Measurements from ENCODE around the gene CLMN. TPM values are rescaled to one million over a fixed set of nuclear protein-coding genes. Genes with fewer than 3 reads are reported as not detected.

Gene CLMN
- total and polyA plus RNA-seq, 2 donors: 4.3 to 11.1 TPM

DNA sequence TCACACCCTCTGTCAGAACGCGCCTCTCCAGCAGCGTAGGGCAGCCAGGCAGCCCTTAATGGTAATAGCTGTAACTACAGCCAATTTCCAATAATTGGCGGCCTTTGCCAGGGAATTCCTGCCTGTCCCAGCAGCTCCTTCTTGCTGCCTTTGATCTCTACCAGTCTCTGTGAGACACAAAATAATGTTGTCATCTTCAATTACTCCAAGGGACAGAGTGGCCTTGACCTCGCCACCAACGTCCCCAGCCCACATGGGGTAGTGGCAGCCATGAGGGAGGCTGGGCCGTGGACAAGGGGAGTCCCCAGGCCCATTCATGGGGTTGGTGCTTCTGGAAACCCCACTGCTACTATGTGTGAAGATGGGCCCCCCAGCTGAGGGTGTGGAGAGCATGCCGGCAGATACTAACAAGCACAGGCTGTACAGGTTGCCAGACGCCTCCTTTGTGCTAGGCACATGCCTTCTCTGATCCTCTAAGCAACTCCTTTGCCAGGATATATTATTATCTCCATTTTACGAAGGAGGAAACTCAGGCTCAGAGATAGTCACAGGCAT lies 17.4 kb upstream of the CLMN start:
- no peaks in the 10 kb centered on the region for H3K4me1 ChIP-seq (ENCODE audit: insufficient read depth)
- WGBS: 76% methylated on average over 10 of the region's 10 CpGs
- no peaks in the 10 kb centered on the region for H3K36me3 ChIP-seq (ENCODE audit: insufficient read depth)
- no peak for DNase-seq (ENCODE audit: extremely low spot score)
- no peak overlapping the region for H3K27ac ChIP-seq (ENCODE audit: low read depth)
- H3K4me3 ChIP-seq (ENCODE audit: low read depth, low read length): no peak overlapping the region

DNA sequence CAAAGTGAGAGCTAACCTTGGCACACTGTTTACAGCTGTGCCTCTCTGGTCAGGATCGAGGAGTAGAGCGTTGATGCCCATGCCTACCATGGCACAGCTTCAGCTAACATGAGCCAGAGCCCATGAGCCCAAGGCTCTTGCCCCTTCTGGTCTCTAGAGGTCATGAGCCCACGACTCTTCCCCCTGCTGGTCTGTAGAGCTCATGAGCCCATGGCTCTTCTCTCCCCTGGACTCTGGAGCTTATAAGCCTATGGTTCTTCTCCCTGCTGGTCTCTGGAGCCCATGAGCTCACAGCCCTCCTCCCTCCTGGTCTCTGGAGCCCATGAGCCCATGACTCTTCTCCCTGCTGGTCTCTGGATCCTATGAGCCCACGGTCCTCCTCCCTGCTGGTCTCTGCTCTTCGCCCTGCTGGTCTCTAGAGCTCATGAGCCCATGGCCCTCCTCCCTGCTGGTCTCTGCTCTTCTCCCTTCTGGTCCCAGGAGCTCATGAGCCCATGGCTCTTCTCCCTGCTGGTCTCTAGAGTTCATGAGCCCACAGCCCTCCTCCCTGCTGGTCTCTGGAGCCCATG lies 16.6 kb upstream of the CLMN start:
- H3K4me3 ChIP-seq (ENCODE audit: low read depth, low read length): no peak overlapping the region
- no peak overlapping the region for H3K27ac ChIP-seq (ENCODE audit: low read depth)
- DNase-seq (ENCODE audit: extremely low spot score): no peak
- no peaks in the 10 kb centered on the region for H3K4me1 ChIP-seq (ENCODE audit: insufficient read depth)
- WGBS: 88% methylated on average over 5 of the region's 5 CpGs
- no peaks in the 10 kb centered on the region for H3K36me3 ChIP-seq (ENCODE audit: insufficient read depth)

DNA sequence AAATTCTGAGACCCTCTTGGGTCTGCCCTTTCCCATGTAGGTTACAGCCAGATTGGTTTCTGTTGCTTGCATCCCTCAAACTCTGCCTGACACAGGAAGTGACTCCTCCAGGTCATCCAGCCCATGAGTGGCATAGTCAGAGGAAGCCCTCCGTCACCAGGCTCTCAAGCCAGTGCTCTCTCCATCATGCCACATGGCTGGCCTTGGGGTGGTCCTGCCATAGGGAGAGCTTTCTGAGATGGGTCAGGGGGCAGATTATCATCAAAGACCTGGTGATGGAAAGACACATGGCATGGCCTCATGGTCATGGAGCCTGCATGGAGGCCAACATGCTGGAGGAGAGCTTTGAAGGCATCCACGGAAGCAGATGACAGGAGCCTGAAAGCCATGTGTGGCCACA lies 15.4 kb upstream of the CLMN start:
- Histone ChIP-seq H3K4me3 (ENCODE audit: low read depth, low read length) (no peak overlapping the region), H3K27ac (ENCODE audit: low read depth) (no peak overlapping the region), H3K4me1 (ENCODE audit: insufficient read depth) (no peaks in the 10 kb centered on the region), H3K36me3 (ENCODE audit: insufficient read depth) (no peaks in the 10 kb centered on the region)
- no peak for DNase-seq (ENCODE audit: extremely low spot score)
- WGBS: 90% methylated on average over 2 of the region's 2 CpGs

DNA sequence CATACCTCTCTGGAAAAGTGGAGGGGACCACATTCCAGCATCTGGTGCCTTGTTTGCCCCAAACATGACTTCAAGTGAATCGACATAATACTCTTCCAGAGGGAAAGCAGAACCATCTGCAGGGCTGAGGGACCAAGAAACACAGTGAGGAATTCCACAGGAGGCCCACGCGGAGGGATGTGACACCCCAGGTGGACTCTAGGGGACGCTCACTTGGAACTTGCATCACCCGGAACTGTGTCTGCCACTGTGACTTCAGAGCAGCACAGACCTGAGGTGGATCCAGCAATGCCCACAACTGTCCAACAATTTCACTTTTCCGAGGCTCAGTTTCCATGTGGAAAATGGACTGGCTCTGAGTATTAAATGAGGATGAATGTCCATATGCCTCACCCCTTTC lies 14.3 kb upstream of the CLMN start:
- no peaks in the 10 kb centered on the region for H3K36me3 ChIP-seq (ENCODE audit: insufficient read depth)
- 76% methylated on average over 6 of the region's 6 CpGs for WGBS
- H3K4me3 ChIP-seq (ENCODE audit: low read depth, low read length): no peak overlapping the region
- no peak for DNase-seq (ENCODE audit: extremely low spot score)
- H3K4me1 ChIP-seq (ENCODE audit: insufficient read depth): no peaks in the 10 kb centered on the region
- no peak overlapping the region for H3K27ac ChIP-seq (ENCODE audit: low read depth)

DNA sequence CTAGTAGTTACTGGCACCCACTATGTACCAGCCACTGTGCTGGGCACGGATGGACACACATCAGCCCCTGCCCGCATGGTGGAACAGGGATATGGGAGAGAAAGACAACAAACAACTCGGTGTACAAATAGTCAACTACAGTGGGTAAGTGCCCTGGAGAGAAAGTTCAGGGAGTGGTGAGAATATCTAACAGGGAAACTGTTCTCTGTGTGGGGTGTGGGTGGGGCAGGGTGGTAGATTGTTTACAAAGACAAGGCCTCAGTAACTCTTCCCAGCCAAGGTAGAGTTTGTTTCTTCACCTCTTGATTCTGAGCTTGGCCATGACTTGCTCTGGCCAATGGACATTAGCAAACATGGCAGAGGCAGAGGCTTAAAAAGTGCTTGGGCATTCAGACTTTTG lies 12.9 kb upstream of the CLMN start:
- Histone ChIP-seq H3K4me3 (ENCODE audit: low read depth, low read length) (no peak overlapping the region), H3K36me3 (ENCODE audit: insufficient read depth) (no peaks in the 10 kb centered on the region), H3K4me1 (ENCODE audit: insufficient read depth) (no peaks in the 10 kb centered on the region), H3K27ac (ENCODE audit: low read depth) (no peak overlapping the region)
- DNase-seq (ENCODE audit: extremely low spot score): no peak
- 88% methylated on average over 3 of the region's 3 CpGs for WGBS

DNA sequence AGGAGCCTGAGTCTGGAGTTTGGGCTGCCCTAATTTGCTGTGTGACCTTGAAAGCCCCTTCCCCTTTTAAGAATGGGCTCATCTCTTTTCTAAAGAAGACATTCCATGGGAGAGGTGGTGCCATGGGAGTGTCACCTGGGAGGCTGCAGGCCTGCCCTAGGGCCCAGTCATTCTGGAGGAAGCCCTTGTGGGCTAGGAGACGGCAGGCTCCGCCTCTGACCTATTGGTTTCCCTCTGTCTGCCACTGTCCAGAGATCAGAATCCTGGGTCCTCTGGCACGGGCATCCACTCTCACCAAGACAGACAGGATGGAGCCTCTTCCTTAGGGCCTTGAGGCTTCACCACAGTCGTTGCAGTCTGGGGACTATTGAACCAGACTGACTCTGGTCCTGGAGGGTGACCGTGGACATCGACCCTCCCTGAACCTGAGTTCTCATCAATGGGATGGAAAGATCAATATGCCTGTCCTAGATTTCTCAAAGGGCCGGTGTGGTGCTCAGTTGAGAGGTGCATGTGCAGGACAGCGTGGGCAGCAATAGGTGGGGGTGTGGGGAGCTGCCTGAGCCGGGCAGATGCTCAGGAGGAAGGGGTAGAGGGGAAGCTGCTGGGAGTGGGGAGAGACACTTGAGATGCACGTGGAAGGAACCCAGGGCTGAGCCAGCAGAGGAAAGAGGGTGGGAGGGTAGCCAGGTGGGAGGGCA lies 12.2 kb upstream of the CLMN start:
- no peak for DNase-seq (ENCODE audit: extremely low spot score)
- H3K4me1 ChIP-seq (ENCODE audit: insufficient read depth): no peaks in the 10 kb centered on the region
- H3K36me3 ChIP-seq (ENCODE audit: insufficient read depth): no peaks in the 10 kb centered on the region
- WGBS: 79% methylated on average over 10 of the region's 10 CpGs
- H3K4me3 ChIP-seq (ENCODE audit: low read depth, low read length): no peak overlapping the region
- H3K27ac ChIP-seq (ENCODE audit: low read depth): no peak overlapping the region

DNA sequence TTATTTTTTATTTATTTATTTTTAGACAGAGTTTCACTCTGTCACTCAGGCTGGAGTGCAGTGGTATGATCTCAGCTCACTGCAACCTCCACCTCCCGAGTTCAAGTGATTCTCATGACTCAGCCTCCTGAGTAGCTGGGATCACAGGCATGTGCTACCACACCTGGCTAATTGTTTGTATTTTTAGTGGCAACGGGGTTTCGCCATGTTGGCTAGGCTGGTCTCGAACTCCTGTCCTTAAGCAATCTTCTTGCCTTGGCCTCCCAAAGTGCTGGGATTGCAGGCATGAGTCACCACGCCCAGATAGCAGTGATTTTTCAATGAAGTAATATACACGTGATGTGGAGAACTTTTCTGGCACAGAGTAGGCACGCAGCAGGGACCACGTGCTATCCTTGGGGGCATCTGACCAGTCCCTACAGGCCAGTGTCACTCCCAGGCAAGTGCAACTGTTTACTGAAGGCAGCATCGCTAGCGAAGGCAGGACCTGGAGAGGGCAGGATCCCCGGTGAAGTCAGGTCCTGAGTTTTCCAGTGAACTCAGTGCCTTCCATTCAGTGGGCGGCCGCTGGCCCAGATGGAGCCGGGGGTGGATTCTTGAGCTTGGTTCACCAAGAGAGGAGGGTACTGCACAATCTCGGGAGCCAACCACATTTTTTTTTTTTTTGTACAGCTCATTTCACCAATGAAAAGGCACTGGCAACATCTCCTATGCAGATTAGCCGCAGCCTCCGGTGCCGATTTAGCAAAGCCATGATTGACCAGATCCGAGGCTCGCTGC lies 11.1 kb upstream of the CLMN start:
- Histone ChIP-seq H3K4me3 (ENCODE audit: low read depth, low read length) (no peak overlapping the region), H3K36me3 (ENCODE audit: insufficient read depth) (no peaks in the 10 kb centered on the region), H3K4me1 (ENCODE audit: insufficient read depth) (no peaks in the 10 kb centered on the region), H3K27ac (ENCODE audit: low read depth) (no peak overlapping the region)
- DNase-seq (ENCODE audit: extremely low spot score): no peak
- WGBS: 86% methylated on average over 20 of the region's 20 CpGs

DNA sequence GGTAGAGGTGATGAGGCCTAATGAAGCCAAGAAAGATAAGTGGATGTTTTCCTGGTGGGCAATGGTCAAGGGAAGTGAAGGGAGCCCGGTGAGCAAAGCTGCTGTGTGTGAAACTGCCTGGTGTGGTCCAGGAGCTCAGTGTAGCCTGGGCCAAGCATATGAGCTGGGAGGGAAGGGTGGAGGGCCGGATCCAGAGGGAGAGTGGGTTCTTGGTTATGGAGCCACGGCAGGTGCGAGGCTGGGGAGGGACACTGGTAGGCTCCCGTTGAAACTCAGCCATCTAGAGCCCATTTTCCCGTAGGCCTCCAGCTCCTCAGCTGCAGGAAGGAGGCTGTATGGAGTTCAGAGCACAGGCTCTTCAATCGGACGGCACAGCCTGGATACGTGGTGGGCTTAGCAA lies 10.2 kb upstream of the CLMN start:
- H3K4me1 ChIP-seq (ENCODE audit: insufficient read depth): no peaks in the 10 kb centered on the region
- no peak overlapping the region for H3K27ac ChIP-seq (ENCODE audit: low read depth)
- no peaks in the 10 kb centered on the region for H3K36me3 ChIP-seq (ENCODE audit: insufficient read depth)
- no peak overlapping the region for H3K4me3 ChIP-seq (ENCODE audit: low read depth, low read length)
- DNase-seq (ENCODE audit: extremely low spot score): no peak
- WGBS: 87% methylated on average over 9 of the region's 9 CpGs

DNA sequence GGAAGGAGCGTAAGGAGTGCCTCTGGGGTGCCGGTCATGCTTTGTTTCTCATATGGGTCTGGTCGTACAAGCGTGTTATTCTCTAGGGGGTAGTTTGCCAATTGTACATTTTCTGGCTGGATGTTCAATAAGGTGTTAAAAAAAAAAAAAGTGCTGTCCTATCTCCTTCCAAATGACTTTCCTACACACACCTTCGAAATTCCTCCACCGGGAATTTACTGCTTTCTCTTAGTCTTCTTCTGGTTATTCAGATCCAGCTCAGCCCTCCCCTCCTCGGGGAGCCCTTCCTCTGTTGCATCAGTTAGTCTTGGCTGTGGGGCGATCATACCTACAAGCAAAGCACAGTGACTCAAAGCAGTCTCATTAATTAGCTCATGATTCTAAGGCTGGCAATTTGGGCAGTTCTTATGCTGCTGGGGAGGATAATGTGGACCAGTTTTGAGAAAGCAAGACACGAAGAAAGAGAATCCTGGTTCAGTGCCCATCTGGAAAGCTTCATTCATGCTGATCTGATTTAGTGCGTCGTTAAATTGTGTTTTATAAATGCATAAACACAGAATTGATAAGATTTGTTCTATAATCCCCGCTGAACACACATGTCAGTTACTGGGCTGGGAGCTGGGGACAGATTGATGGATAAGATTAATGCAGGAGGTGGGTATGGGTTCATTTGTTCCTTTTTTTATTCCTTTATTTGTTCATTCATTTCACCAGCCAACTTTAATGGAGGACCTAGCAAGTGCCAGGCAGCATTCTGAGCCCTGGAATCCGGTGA lies 9.2 kb upstream of the CLMN start:
- DNase-seq (ENCODE audit: extremely low spot score): peak; percentile 29
- Histone ChIP-seq H3K4me1 (ENCODE audit: insufficient read depth) (no peaks in the 10 kb centered on the region), H3K36me3 (ENCODE audit: insufficient read depth) (no peaks in the 10 kb centered on the region), H3K27ac (ENCODE audit: low read depth) (no peak overlapping the region), H3K4me3 (ENCODE audit: low read depth, low read length) (no peak overlapping the region)
- WGBS: 38% methylated on average over 13 of the region's 13 CpGs

DNA sequence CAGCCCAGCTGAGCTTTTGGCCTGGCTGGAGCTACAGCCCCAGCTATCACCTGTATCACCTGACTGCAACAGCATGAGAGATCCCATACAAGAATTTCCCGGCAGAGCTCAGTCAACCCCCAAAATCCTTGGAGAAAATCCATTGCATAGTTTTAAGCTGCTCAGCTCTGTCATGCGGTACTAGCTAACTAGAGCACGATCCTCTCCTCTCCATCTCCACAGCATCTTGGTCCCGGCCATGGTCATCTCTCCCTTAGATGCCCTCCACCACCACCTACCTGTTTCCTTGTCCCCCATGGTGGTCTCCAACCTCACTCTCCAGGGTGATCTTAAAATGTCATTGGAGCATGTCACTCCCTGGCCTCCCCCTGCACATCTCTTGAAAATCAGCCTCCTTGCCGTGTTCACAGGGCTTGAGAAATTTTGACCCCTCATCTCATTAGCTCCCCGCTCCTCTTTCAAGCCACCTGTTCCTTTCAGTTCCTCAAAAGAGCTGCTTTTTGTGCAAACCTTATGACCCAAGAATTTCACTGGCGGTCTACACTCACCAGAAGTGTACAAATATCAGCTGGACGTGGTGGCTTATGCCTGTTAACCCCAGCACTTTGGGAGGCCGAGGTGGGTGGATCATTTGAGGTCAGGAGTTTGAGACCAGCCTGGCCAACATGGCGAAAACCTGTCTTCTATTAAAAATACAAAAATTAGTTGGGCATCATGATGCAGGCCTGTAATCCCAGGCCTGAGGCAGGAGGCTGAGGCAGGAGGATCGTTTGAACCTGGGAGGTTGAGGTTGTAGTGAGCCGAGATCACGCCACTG lies 8.1 kb upstream of the CLMN start:
- H3K27ac ChIP-seq (ENCODE audit: low read depth): no peak overlapping the region
- H3K4me1 ChIP-seq (ENCODE audit: insufficient read depth): no peaks in the 10 kb centered on the region
- DNase-seq (ENCODE audit: extremely low spot score): no peak
- WGBS: 92% methylated on average over 13 of the region's 13 CpGs
- H3K36me3 ChIP-seq (ENCODE audit: insufficient read depth): no peaks in the 10 kb centered on the region
- H3K4me3 ChIP-seq (ENCODE audit: low read depth, low read length): no peak overlapping the region

DNA sequence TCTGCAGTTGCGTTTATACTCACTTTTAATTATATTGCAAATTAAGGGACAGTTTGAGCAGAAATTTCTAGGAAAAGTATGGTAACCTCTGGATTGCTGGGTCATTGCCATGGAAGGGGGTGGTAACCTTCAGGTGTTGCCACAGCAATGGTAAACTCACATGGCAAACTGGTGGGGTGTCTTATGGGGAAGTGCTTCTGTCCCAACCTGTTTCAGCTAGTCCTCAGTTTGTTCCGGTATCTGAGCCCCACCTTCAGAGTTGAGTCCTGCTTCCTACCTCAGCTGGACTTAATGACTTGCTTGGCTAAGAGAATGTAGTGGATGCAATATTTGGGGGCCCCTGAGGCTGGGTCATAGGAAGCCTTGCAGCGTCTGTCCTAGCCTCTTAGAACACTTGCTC lies 7.3 kb upstream of the CLMN start:
- no peaks in the 10 kb centered on the region for H3K36me3 ChIP-seq (ENCODE audit: insufficient read depth)
- H3K4me1 ChIP-seq (ENCODE audit: insufficient read depth): no peaks in the 10 kb centered on the region
- no peak for DNase-seq (ENCODE audit: extremely low spot score)
- H3K4me3 ChIP-seq (ENCODE audit: low read depth, low read length): no peak overlapping the region
- WGBS: 88% methylated on average over 3 of the region's 3 CpGs
- H3K27ac ChIP-seq (ENCODE audit: low read depth): no peak overlapping the region

DNA sequence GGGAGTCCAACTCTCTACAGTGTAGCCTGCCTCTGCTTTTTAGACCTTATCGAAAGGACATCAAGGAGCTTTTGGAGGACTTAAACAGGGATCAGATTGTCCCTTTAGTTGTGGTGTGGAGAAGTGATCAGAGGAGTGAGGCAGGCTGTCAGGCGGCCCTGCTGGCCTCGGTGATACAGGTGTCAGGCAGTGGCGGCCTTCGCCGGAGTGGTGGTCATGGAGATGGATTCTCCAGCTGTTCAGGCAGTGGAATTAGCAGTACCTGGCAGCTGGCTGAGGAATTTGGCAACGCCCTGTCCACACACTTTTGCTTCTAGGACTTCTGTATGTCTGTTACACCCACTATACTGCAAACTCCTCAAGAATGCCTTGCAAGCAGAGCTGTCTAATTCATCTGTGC lies 4.2 kb upstream of the CLMN start:
- WGBS: 94% methylated on average over 7 of the region's 7 CpGs
- Histone ChIP-seq H3K4me3 (ENCODE audit: low read depth, low read length) (no peak overlapping the region), H3K27ac (ENCODE audit: low read depth) (no peak overlapping the region), H3K4me1 (ENCODE audit: insufficient read depth) (no peaks in the 10 kb centered on the region), H3K36me3 (ENCODE audit: insufficient read depth) (no peaks in the 10 kb centered on the region)
- DNase-seq (ENCODE audit: extremely low spot score): no peak

DNA sequence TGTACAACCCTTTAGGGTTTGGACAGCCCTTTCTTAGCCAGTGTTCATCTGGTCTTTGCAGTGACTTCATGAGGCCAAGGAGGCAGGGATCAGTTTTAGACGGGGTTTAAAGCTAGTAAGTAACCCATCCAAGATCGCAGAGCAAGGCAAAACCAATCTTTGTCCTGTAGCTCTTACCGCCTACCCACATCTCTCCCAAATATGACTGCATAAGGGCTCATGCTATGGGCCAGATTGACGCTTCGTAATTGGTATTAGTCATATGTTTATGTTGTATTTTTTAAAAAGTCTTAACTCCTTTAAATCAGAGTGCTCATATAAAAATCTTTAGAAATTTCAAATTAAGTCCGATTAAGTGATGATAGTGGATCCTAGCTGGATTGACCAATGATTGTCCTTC lies 3.7 kb upstream of the CLMN start:
- 85% methylated on average over 6 of the region's 6 CpGs for WGBS
- Histone ChIP-seq H3K27ac (ENCODE audit: low read depth) (no peak overlapping the region), H3K4me1 (ENCODE audit: insufficient read depth) (no peaks in the 10 kb centered on the region), H3K4me3 (ENCODE audit: low read depth, low read length) (no peak overlapping the region), H3K36me3 (ENCODE audit: insufficient read depth) (no peaks in the 10 kb centered on the region)
- no peak for DNase-seq (ENCODE audit: extremely low spot score)

Data from urinary bladder (tissue), 4 donors.